HG03066 (cell line): ENCODE data around the gene MSI1.

Experiments used
- ATAC-seq: cut with Tn5 transposase; IDR thresholded peaks from one replicate; pipeline ENCODE4 v1.9.1; 2021; ENCODE audit warnings: low read depth; ENCODE audit not compliant: unreplicated experiment

Gene MSI1

GRCh38 chr12:120328228-120328627, 40.7 kb downstream of the MSI1 start:
- no peak for ATAC-seq

GRCh38 chr12:120327593-120327992, 41.4 kb downstream of the MSI1 start, which contains the start of gene PLA2G1B:
TSS of gene PLA2G1B (minus strand) at chr12:120327779. CDS start at chr12:120327753, 26 bp downstream.
- ATAC-seq, result no peak

- ATAC-seq, result no peak
Observed at GRCh38 chr12:120324841-120325417, 44.0 kb downstream of the MSI1 start.

- ATAC-seq, result no peak
Observed at GRCh38 chr12:120323772-120324171, 45.2 kb downstream of the MSI1 start.

GRCh38 chr12:120321382-120322202, 47.4 kb downstream of the MSI1 start:
- no peak for ATAC-seq

- peak; percentile 99 for ATAC-seq
Observed at GRCh38 chr12:120317224-120318105, 51.5 kb downstream of the MSI1 start.

GRCh38 chr12:120316798-120317223, 52.2 kb downstream of the MSI1 start:
- ATAC-seq, result no peak

GRCh38 chr12:120314220-120314619, 54.7 kb downstream of the MSI1 start:
- no peak for ATAC-seq

GRCh38 chr12:120301962-120302815, 66.8 kb downstream of the MSI1 start, which contains the start of gene SIRT4:
TSS of gene SIRT4 (plus strand) at chr12:120302321. CDS start at chr12:120303562, 1,241 bp downstream.
- ATAC-seq, result peak; percentile 97

- peak; percentile 57 for ATAC-seq
Observed at GRCh38 chr12:120292661-120293531, 76.1 kb downstream of the MSI1 start, which contains the start of gene RNU4-1. TSS of gene RNU4-1 (minus strand) at chr12:120293237.

GRCh38 chr12:120292411-120292660, 76.6 kb downstream of the MSI1 start:
- no peak for ATAC-seq
